Measurements from ENCODE around the gene MZB1. TPM values are rescaled to one million over a fixed set of nuclear protein-coding genes. Genes with fewer than 3 reads are reported as not detected.

The MZB1 gene
- total RNA-seq, 3 donors from 2014 or later: 5.6 to 23.7 (median 10.2) TPM

DNA sequence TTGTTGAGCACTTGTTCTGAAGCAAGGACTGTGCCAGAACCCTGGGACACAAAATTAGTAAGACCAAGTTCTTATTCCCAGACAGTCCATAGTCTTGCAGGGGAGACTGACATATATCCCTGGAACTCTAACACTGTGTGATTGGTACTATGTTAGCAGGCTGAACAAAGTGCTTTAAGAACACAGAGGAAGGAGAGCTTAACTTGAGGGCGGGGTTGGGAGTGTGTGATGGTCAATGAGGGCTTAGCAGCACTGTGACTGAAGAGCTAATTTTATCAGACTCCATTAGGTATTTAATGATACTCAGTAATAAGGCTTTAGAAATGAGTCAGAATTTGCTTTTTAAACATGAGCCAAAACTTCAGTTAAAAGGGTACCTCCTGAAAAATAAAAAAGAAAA is 29.1 kb upstream of the MZB1 start:
- DNase-seq: no peak
- Histone ChIP-seq H3K4me1 (ENCODE audit: low read depth) (peaks cover 32% of the 10 kb centered on the region), H3K4me3 (no peak overlapping the region), H3K9me3 (no peaks in the 10 kb centered on the region), H3K36me3 (ENCODE audit: low read depth) (no peaks in the 10 kb centered on the region)
- peak; percentile 35 for ATAC-seq
- intact Hi-C loops (cut with DNase I, micrococcal nuclease): no loop called here
- TF ChIP-seq, protein P1, sequence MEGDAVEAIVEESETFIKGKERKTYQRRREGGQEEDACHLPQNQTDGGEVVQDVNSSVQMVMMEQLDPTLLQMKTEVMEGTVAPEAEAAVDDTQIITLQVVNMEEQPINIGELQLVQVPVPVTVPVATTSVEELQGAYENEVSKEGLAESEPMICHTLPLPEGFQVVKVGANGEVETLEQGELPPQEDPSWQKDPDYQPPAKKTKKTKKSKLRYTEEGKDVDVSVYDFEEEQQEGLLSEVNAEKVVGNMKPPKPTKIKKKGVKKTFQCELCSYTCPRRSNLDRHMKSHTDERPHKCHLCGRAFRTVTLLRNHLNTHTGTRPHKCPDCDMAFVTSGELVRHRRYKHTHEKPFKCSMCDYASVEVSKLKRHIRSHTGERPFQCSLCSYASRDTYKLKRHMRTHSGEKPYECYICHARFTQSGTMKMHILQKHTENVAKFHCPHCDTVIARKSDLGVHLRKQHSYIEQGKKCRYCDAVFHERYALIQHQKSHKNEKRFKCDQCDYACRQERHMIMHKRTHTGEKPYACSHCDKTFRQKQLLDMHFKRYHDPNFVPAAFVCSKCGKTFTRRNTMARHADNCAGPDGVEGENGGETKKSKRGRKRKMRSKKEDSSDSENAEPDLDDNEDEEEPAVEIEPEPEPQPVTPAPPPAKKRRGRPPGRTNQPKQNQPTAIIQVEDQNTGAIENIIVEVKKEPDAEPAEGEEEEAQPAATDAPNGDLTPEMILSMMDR (IDR thresholded peaks at IDR 0.05): no peak

DNA sequence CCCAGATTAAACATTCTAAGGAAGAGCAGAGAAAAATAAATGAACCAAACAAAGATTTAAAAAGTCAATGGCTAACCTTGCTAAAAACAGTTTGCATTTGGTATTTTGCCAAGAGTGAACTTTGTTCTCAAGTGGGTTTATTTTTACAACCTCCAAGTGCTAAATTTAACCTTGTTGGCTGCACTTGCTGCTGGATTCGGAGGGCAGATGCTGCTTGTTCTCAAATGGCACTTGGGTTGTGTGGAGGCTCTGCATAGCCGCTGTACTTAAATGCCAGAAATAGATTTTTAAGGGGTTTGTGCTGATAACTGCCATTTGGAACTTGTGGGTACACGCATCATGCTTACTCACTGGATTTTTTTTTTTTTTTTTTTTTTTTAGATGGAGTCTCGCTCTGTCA is 27.5 kb upstream of the MZB1 start:
- TF ChIP-seq, protein P1 (IDR thresholded peaks at IDR 0.05): no peak
- DNase-seq (no peak), ATAC-seq (no peak)
- H3K36me3 ChIP-seq (ENCODE audit: low read depth): no peaks in the 10 kb centered on the region
- peaks cover 32% of the 10 kb centered on the region for H3K4me1 ChIP-seq (ENCODE audit: low read depth)
- H3K9me3 ChIP-seq: no peaks in the 10 kb centered on the region
- no peak overlapping the region for H3K4me3 ChIP-seq
- intact Hi-C loops (cut with DNase I, micrococcal nuclease): no loop called here

DNA sequence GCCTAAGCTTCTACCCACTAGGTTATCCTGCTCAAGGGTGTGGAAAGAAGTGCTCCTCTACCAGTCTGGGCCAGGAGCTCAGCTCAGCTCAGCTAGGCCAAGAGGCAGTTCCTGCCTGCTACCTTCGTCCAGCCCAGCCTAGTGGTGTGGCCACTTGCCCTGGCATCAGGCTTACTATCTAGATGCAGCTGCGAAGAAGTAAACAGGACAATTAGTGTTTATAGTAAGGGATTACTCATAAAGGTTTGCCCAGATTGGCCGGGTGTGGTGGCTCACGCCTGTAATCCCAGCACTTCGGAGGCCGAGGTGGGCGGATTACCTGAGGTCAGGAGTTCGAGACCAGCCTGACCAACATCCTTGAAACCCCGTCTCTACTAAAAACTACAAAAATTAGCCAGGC is 26.9 kb upstream of the MZB1 start:
- TF ChIP-seq, protein P1 (IDR thresholded peaks at IDR 0.05): no peak
- Histone ChIP-seq H3K9me3 (no peaks in the 10 kb centered on the region), H3K36me3 (ENCODE audit: low read depth) (no peaks in the 10 kb centered on the region), H3K4me3 (no peak overlapping the region), H3K4me1 (ENCODE audit: low read depth) (peaks cover 32% of the 10 kb centered on the region)
- DNase-seq (peak; percentile 63 to 75 (median 64)), ATAC-seq (peak; percentile 80)
- intact Hi-C loops (cut with DNase I, micrococcal nuclease): no loop called here

DNA sequence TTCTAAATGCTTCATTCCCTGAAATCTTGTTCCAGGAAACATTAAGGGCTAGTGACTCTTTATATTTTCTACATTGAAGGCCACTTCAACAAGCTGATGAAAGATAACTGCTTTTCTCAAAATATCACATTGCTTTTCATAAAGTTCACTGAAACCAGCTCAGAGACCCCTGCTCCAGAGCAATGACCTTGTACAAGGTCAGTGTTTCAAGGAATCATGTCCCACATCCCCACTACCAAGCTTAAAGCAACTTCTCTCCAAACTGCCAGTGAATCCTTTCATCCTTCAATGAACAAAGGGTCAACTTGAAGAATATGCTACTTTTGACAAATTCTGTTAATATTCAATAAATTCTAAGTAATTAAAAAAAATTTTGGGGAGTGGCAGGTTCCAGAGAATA is 26.2 kb upstream of the MZB1 start:
- peaks cover 32% of the 10 kb centered on the region for H3K4me1 ChIP-seq (ENCODE audit: low read depth)
- H3K9me3 ChIP-seq: no peaks in the 10 kb centered on the region
- no peak overlapping the region for H3K4me3 ChIP-seq
- TF ChIP-seq, protein P1 (IDR thresholded peaks at IDR 0.05): no peak
- intact Hi-C loops (cut with DNase I, micrococcal nuclease): no loop called here
- ATAC-seq (no peak), DNase-seq (no peak)
- no peaks in the 10 kb centered on the region for H3K36me3 ChIP-seq (ENCODE audit: low read depth)

DNA sequence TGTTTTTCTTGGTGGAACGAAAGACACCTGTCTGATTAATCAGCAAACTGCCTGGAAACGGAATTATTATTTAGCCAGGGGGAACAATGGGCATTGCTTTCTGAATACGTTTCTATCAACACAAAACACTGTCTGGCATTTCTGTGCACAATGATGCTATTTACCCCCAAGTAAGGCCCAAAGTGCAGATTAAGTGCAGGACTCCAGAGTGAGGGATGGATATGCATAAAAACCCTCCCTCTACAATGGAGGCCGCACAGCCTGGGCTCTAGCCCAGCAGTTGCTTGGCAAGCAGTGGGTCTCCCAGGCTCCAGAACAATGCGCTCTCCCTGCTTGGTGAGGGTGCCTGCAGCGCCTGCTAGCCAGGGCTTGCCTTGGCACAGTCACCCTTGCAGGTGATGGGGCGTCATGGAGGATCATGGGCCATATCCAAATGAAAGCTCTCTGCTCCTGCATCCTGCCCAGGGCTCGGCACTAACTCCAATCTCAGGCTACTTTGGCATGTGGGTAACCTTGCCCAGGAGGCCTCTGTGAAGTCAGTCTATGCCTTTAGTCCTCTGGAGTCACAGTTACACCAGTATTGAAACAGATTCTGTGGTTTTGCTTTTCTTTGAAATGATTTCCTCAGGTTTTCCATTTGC is 25.6 kb upstream of the MZB1 start:
- H3K9me3 ChIP-seq: no peaks in the 10 kb centered on the region
- no peak overlapping the region for H3K4me3 ChIP-seq
- intact Hi-C loops (cut with DNase I, micrococcal nuclease): no loop called here
- H3K4me1 ChIP-seq (ENCODE audit: low read depth): peaks cover 32% of the 10 kb centered on the region
- H3K36me3 ChIP-seq (ENCODE audit: low read depth): no peaks in the 10 kb centered on the region
- DNase-seq (no peak), ATAC-seq (no peak)
- TF ChIP-seq, protein P1 (IDR thresholded peaks at IDR 0.05): no peak
